ENCODE results near the gene TSPAN17. TPM values are rescaled to one million over a fixed set of nuclear protein-coding genes. Genes with fewer than 3 reads are reported as not detected.

TSPAN17 gene
- total and polyA plus RNA-seq, 10 of the 15 experiments (the other 5 are each of a cell fraction or from before 2014, with no cell fraction given): 0.24 to 17.1 (median 10.4) TPM

GRCh38 chr5:176654856-176655255 lies 7.6 kb downstream of the TSPAN17 start:
- Histone ChIP-seq H3K27me3 (replicated peaks in 1 of 2; ENCODE audit: control insufficient read depth in 2 of 2, insufficient read depth in 2 of 2, low read length in 1 of 2) (no peaks in the 10 kb centered on the region), H3K4me1 (ENCODE audit: control insufficient read depth, insufficient read depth, low read length) (peaks cover 29% of the 10 kb centered on the region), H3K4me3 (no peak overlapping the region), H3K79me2 (ENCODE audit: control insufficient read depth, insufficient read depth, low read length) (no peaks in the 10 kb centered on the region), H2AFZ (ENCODE audit: control insufficient read depth, low read depth, low read length) (no peak overlapping the region), H3K36me3 (ENCODE audit: control insufficient read depth in 2 of 2, insufficient read depth in 2 of 2, low read length in 1 of 2) (no peaks in the 10 kb centered on the region; a peak in 1 of 4 replicates), H3K9me3 (replicated peaks; ENCODE audit: control insufficient read depth, insufficient read depth, low read length) (no peaks in the 10 kb centered on the region), H3K27ac (ENCODE audit: control insufficient read depth, insufficient read depth) (no peak overlapping the region), H4K20me1 (ENCODE audit: control insufficient read depth, insufficient read depth) (no peaks in the 10 kb centered on the region; the same call in 1 of the 2 replicates), H3K4me2 (ENCODE audit: control insufficient read depth, insufficient read depth) (no peak overlapping the region), H3K9ac (ENCODE audit: control insufficient read depth, insufficient read depth, low read length) (no peak overlapping the region)
- DNase-seq (ENCODE audit: low read depth, low spot score) (no peak), ATAC-seq (no peak), FAIRE-seq (no peak)
- CTCF ChIA-PET: no interaction called here
- BruUV-seq (replicated peaks): no TSS peak
- in situ Hi-C loops (cut with MboI): loop anchor here (5.0 kb wide), 2 partner anchors 302 to 457 kb away; no protein-coding TSS in a partner anchor
- POLR2A ChIA-PET: no interaction called here
- intact Hi-C loops (cut with micrococcal nuclease; ENCODE audit: unreplicated experiment): no loop called here
- SMC1A ChIA-PET (ENCODE audit: uncharacterized antibody, unreplicated experiment): no interaction called here
- RAD21 ChIA-PET (ENCODE audit: unreplicated experiment): no interaction called here
- 93% methylated on average over 14 of the region's 14 CpGs for WGBS (ENCODE audit: insufficient coverage, insufficient replicate concordance, low lambda C conversion rate, missing lambda C conversion rate)
- TF ChIP-seq KDM1A (IDR thresholded peaks at IDR 0.05; ENCODE audit: borderline replicate concordance) (no peak), IKZF1 (conservative IDR thresholded peaks at IDR 0.05) (no peak), SMAD1 (IDR thresholded peaks at IDR 0.05; ENCODE audit: low read depth, partially characterized antibody) (no peak), RBBP5 (conservative IDR thresholded peaks at IDR 0.05) (no peak), HCFC1 (IDR thresholded peaks at IDR 0.05; ENCODE audit: low read length) (no peak), ZBED1 (IDR thresholded peaks at IDR 0.05; ENCODE audit: borderline replicate concordance) (no peak), PAX5 (IDR thresholded peaks at IDR 0.05; ENCODE audit: borderline replicate concordance, low read depth, low read length) (no peak), NRF1 (conservative IDR thresholded peaks at IDR 0.05; ENCODE audit: low read depth, low read length) (no peak), MYC (IDR thresholded peaks at IDR 0.05; ENCODE audit: insufficient read depth, insufficient read length, insufficient replicate concordance, low read length, severe bottlenecking) (no peak), ZNF384 (IDR thresholded peaks at IDR 0.05; ENCODE audit: borderline replicate concordance, low read depth, low read length) (no peak), BHLHE40 (IDR thresholded peaks at IDR 0.05; ENCODE audit: borderline replicate concordance in 1 of 2, low read depth in 2 of 2, low read length in 1 of 2) (no peak), SP1 (IDR thresholded peaks at IDR 0.05; ENCODE audit: low read depth, low read length) (no peak), SUZ12 (IDR thresholded peaks at IDR 0.05; ENCODE audit: unreplicated experiment) (no peak)
- TF ChIP-seq, protein P1, sequence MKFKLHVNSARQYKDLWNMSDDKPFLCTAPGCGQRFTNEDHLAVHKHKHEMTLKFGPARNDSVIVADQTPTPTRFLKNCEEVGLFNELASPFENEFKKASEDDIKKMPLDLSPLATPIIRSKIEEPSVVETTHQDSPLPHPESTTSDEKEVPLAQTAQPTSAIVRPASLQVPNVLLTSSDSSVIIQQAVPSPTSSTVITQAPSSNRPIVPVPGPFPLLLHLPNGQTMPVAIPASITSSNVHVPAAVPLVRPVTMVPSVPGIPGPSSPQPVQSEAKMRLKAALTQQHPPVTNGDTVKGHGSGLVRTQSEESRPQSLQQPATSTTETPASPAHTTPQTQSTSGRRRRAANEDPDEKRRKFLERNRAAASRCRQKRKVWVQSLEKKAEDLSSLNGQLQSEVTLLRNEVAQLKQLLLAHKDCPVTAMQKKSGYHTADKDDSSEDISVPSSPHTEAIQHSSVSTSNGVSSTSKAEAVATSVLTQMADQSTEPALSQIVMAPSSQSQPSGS (IDR thresholded peaks at IDR 0.05; ENCODE audit: low read length): no peak
- TF ChIP-seq, protein P2, sequence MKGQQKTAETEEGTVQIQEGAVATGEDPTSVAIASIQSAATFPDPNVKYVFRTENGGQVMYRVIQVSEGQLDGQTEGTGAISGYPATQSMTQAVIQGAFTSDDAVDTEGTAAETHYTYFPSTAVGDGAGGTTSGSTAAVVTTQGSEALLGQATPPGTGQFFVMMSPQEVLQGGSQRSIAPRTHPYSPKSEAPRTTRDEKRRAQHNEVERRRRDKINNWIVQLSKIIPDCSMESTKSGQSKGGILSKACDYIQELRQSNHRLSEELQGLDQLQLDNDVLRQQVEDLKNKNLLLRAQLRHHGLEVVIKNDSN (IDR thresholded peaks at IDR 0.05; ENCODE audit: borderline replicate concordance, extremely low read length, insufficient read depth, low read depth, low read length): no peak
- TF ChIP-seq, protein P3, sequence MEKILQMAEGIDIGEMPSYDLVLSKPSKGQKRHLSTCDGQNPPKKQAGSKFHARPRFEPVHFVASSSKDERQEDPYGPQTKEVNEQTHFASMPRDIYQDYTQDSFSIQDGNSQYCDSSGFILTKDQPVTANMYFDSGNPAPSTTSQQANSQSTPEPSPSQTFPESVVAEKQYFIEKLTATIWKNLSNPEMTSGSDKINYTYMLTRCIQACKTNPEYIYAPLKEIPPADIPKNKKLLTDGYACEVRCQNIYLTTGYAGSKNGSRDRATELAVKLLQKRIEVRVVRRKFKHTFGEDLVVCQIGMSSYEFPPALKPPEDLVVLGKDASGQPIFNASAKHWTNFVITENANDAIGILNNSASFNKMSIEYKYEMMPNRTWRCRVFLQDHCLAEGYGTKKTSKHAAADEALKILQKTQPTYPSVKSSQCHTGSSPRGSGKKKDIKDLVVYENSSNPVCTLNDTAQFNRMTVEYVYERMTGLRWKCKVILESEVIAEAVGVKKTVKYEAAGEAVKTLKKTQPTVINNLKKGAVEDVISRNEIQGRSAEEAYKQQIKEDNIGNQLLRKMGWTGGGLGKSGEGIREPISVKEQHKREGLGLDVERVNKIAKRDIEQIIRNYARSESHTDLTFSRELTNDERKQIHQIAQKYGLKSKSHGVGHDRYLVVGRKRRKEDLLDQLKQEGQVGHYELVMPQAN (conservative IDR thresholded peaks at IDR 0.05): no peak
- TF ChIP-seq, protein P4, sequence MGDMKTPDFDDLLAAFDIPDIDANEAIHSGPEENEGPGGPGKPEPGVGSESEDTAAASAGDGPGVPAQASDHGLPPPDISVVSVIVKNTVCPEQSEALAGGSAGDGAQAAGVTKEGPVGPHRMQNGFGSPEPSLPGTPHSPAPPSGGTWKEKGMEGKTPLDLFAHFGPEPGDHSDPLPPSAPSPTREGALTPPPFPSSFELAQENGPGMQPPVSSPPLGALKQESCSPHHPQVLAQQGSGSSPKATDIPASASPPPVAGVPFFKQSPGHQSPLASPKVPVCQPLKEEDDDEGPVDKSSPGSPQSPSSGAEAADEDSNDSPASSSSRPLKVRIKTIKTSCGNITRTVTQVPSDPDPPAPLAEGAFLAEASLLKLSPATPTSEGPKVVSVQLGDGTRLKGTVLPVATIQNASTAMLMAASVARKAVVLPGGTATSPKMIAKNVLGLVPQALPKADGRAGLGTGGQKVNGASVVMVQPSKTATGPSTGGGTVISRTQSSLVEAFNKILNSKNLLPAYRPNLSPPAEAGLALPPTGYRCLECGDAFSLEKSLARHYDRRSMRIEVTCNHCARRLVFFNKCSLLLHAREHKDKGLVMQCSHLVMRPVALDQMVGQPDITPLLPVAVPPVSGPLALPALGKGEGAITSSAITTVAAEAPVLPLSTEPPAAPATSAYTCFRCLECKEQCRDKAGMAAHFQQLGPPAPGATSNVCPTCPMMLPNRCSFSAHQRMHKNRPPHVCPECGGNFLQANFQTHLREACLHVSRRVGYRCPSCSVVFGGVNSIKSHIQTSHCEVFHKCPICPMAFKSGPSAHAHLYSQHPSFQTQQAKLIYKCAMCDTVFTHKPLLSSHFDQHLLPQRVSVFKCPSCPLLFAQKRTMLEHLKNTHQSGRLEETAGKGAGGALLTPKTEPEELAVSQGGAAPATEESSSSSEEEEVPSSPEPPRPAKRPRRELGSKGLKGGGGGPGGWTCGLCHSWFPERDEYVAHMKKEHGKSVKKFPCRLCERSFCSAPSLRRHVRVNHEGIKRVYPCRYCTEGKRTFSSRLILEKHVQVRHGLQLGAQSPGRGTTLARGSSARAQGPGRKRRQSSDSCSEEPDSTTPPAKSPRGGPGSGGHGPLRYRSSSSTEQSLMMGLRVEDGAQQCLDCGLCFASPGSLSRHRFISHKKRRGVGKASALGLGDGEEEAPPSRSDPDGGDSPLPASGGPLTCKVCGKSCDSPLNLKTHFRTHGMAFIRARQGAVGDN (IDR thresholded peaks at IDR 0.05): no peak
